DND-41 (cell line): ENCODE results near the gene GLCE.
"Not testable (repeated sequence)": the region's sequence is repeated elsewhere in the genome, so short reads cannot be mapped to it uniquely, and the experiment has no call there.

Experiments
- ATAC-seq: fragments of 200-7000 bp; cut with Tn5 transposase; 3 replicates; pipeline ENCODE4 v1.9.1; 2021; ENCODE audit warnings: low read depth; ENCODE audit not compliant: insufficient read depth
- DNase-seq: peaks from one replicate; pipeline ENCODE4 v3.0.0-alpha.2; 2020
- H2AFZ ChIP-seq: 2 replicates; pipeline ENCODE4 v1.6.0; 2012; ENCODE audit warnings: low read depth, low read length
- H3K27ac ChIP-seq: 2 replicates; pipeline ENCODE4 v1.5.1; 2012; ENCODE audit warnings: low read length, inconsistent platforms
- H3K27me3 ChIP-seq: fragments of 200-600 bp; sonication (generic); 2 replicates; pipeline ENCODE4 v1.6.0; 2012; ENCODE audit warnings: low read length, mild to moderate bottlenecking, inconsistent platforms; ENCODE audit not compliant: insufficient read depth, poor library complexity
- H3K36me3 ChIP-seq: 2 replicates; pipeline ENCODE4 v1.5.1; 2012; ENCODE audit warnings: low read length, inconsistent platforms; ENCODE audit not compliant: insufficient read depth
- H3K4me1 ChIP-seq: 2 replicates; pipeline ENCODE4 v1.5.1; 2012; ENCODE audit warnings: mild to moderate bottlenecking, low read length; ENCODE audit not compliant: insufficient read depth
- H3K4me2 ChIP-seq: 2 replicates; pipeline ENCODE4 v1.6.0; 2012; ENCODE audit warnings: mild to moderate bottlenecking, moderate library complexity, low read length, inconsistent platforms; ENCODE audit not compliant: insufficient read depth
- H3K4me3 ChIP-seq, 2 experiments: fragments of 200-600 bp in 1 of 2; shearing (Covaris generic) in 1 of 2; 2 replicates each; pipeline ENCODE4 v1.5.1; 2012 to 2016; ENCODE audit warnings: inconsistent platforms in 2 of 2, low read length in 2 of 2, mild to moderate bottlenecking in 2 of 2, low read depth in 1 of 2, moderate library complexity in 1 of 2
- H3K79me2 ChIP-seq: 2 replicates; pipeline ENCODE4 v1.6.0; 2012; ENCODE audit warnings: low read length, inconsistent platforms; ENCODE audit not compliant: insufficient read depth
- H3K9ac ChIP-seq: 2 replicates; pipeline ENCODE4 v1.6.0; 2012; ENCODE audit warnings: low read depth, mild to moderate bottlenecking, inconsistent platforms, low read length, moderate library complexity
- H3K9me3 ChIP-seq: 2 replicates; pipeline ENCODE4 v1.5.1; 2012; ENCODE audit warnings: low read length, moderate library complexity, mild to moderate bottlenecking, inconsistent platforms; ENCODE audit not compliant: insufficient read depth, severe bottlenecking
- H4K20me1 ChIP-seq: 2 replicates; pipeline ENCODE4 v1.6.0; 2012; ENCODE audit warnings: low read length; ENCODE audit not compliant: insufficient read depth
- EZH2 ChIP-seq: IDR thresholded peaks from 3 replicates; pipeline ENCODE4 v1.6.1; 2012; ENCODE audit warnings: borderline replicate concordance, low read depth, mild to moderate bottlenecking, moderate library complexity, low read length, inconsistent platforms; ENCODE audit not compliant: severe bottlenecking
- TF ChIP-seq, protein P1 (sequence below): IDR thresholded peaks from 2 replicates; pipeline ENCODE4 v1.5.1; 2012; ENCODE audit warnings: borderline replicate concordance, low read length, moderate library complexity, mild to moderate bottlenecking; ENCODE audit not compliant: poor library complexity, severe bottlenecking; ENCODE audit errors: extremely low read depth

GLCE gene

DNA sequence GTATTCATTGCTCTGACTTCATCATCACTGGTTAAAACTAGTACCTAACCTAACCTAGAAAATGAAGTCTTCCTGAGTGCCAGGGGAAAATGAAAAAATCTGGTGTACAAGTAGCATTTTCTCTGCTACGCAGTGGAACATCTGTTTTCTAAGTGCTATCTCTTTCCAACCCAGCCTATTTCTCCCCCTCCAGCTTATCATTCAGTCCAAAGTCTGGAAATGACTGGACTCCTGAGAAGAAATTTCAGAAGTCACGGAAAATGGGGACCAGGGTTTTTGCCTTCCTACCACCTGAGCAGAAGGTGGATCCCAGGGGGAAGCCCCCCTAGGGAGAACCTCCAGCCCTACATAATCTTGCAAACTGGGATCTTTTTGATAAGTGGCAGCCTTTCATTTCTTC is 9.6 kb upstream of the GLCE start:
- no peaks in the 10 kb centered on the region for H3K4me1 ChIP-seq
- H3K36me3 ChIP-seq: no peaks in the 10 kb centered on the region
- H3K4me2 ChIP-seq: no peak overlapping the region
- no peak overlapping the region for H2AFZ ChIP-seq
- H3K27me3 ChIP-seq: peaks cover 26% of the 10 kb centered on the region
- H3K9ac ChIP-seq: no peak overlapping the region
- no peak overlapping the region for H3K27ac ChIP-seq
- no peaks in the 10 kb centered on the region for H3K9me3 ChIP-seq
- H3K79me2 ChIP-seq: no peaks in the 10 kb centered on the region
- H3K4me3 ChIP-seq: no peak overlapping the region
- ATAC-seq (no peak), DNase-seq (no peak)
- H4K20me1 ChIP-seq: no peaks in the 10 kb centered on the region
- TF ChIP-seq EZH2: no peak
- TF ChIP-seq, protein P1, sequence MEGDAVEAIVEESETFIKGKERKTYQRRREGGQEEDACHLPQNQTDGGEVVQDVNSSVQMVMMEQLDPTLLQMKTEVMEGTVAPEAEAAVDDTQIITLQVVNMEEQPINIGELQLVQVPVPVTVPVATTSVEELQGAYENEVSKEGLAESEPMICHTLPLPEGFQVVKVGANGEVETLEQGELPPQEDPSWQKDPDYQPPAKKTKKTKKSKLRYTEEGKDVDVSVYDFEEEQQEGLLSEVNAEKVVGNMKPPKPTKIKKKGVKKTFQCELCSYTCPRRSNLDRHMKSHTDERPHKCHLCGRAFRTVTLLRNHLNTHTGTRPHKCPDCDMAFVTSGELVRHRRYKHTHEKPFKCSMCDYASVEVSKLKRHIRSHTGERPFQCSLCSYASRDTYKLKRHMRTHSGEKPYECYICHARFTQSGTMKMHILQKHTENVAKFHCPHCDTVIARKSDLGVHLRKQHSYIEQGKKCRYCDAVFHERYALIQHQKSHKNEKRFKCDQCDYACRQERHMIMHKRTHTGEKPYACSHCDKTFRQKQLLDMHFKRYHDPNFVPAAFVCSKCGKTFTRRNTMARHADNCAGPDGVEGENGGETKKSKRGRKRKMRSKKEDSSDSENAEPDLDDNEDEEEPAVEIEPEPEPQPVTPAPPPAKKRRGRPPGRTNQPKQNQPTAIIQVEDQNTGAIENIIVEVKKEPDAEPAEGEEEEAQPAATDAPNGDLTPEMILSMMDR: no peak

DNA sequence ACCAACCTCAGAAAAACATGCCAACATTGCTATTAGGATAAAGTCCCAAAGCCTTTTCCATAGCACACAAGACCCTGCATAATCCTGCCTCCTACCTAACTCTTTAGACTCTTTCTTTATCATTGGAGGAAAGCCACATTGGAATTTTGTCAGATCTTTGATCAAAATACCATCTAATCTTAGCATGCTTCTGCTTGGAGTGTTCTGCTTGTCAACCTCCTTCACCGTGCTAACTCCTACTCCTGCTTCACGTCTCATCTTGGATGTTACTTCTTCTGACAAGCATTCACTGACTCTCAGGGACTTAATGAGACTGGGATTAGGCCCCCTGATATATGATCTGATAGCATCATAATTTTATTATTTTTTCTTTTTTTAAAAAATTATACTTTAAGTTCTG is 7.4 kb upstream of the GLCE start:
- Histone ChIP-seq H3K79me2 (no peaks in the 10 kb centered on the region), H3K4me2 (no peak overlapping the region), H3K4me1 (no peaks in the 10 kb centered on the region), H3K4me3 (no peak overlapping the region), H3K27ac (no peak overlapping the region), H4K20me1 (no peaks in the 10 kb centered on the region), H3K36me3 (no peaks in the 10 kb centered on the region), H3K9ac (no peak overlapping the region), H3K27me3 (peaks cover 25% of the 10 kb centered on the region), H3K9me3 (no peaks in the 10 kb centered on the region), H2AFZ (no peak overlapping the region)
- DNase-seq (no peak), ATAC-seq (no peak)
- TF ChIP-seq, protein P1: no peak
- TF ChIP-seq EZH2: no peak

DNA sequence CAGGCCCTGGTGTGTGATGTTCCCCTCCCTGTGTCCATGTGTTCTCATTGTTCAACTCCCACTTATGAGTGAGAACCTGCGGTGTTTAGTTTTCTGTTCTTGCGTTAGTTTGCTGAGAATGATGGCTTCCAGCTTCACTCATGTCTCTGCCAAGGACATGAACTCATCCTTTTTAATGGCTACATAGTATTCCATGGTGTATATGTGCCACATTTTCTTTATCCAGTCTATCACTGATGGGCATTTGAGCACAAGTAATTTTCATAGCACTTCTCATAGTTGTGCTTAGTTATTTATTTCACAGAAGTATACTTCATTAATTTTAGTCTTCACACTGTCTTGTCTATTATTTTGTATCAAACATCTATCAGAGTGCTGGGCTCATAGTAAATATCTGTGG is 6.8 kb upstream of the GLCE start:
- H3K4me2 ChIP-seq, H3K79me2 ChIP-seq, DNase-seq, H3K9ac ChIP-seq, ATAC-seq, H3K4me3 ChIP-seq, H3K27ac ChIP-seq, H3K4me1 ChIP-seq, H4K20me1 ChIP-seq, H2AFZ ChIP-seq, H3K9me3 ChIP-seq, H3K36me3 ChIP-seq: not testable (repeated sequence)
- peaks cover 25% of the 10 kb centered on the region for H3K27me3 ChIP-seq

DNA sequence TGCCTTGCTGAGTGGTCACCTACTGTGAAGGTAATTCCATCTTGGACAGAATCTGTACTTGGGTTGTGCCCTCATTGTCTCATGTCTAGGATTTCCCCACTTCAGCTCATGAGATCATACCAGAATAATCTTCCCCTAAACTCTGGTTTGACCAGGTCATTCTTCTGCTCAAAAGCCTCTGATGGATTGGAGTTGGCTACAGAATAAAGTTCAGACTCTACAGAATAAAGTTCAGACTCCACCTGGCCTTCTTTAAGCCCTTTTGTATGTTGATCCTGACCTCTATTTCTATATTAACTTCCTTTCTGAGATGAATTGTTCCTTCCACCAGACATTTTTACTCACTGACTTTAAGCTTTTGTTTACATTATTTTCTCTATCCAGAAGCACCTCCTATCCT is 6.4 kb upstream of the GLCE start:
- Histone ChIP-seq H3K4me2 (no peak overlapping the region), H2AFZ (no peak overlapping the region)

More for the DNA sequence above, 6.4 kb upstream of the GLCE start:
- no peaks in the 10 kb centered on the region for H3K9me3 ChIP-seq
- no peak overlapping the region for H3K9ac ChIP-seq
- H3K36me3 ChIP-seq: no peaks in the 10 kb centered on the region
- TF ChIP-seq, protein P1: no peak
- ATAC-seq: no peak
- H3K4me3 ChIP-seq: no peak overlapping the region
- H3K4me1 ChIP-seq: no peaks in the 10 kb centered on the region
- no peaks in the 10 kb centered on the region for H3K79me2 ChIP-seq
- peaks cover 22% of the 10 kb centered on the region for H3K27me3 ChIP-seq
- no peak overlapping the region for H3K27ac ChIP-seq
- no peak for DNase-seq
- no peaks in the 10 kb centered on the region for H4K20me1 ChIP-seq
